Measurements from ENCODE around the gene MST1. TPM values are rescaled to one million over a fixed set of nuclear protein-coding genes. Genes with fewer than 3 reads are reported as not detected.
A peak's percentile ranks its signal among the peaks of the same experiment; 100 is the strongest.

Gene MST1
- total and polyA plus RNA-seq, 9 of the 15 experiments (the other 6 are each of a cell fraction or from before 2014, with no cell fraction given) = 0.08 to 1.8 (median 0.40) TPM

GRCh38 chr3:49639551-49639950, 49.7 kb downstream of the MST1 start:
- Histone ChIP-seq H3K79me2 (ENCODE audit: control insufficient read depth, insufficient read depth, low read length) (no peaks in the 10 kb centered on the region), H3K4me3 (no peak overlapping the region), H4K20me1 (replicated peaks; ENCODE audit: control insufficient read depth, insufficient read depth, low read length) (no peaks in the 10 kb centered on the region), H3K27ac (ENCODE audit: extremely low read depth, low read depth, low read length) (no peak overlapping the region), H3K27me3 (ENCODE audit: control insufficient read depth in 2 of 2, insufficient read depth in 2 of 2, low read length in 2 of 2) (no peaks in the 10 kb centered on the region), H3K4me2 (ENCODE audit: insufficient read depth, low read length) (no peak overlapping the region), H3K36me3 (ENCODE audit: control insufficient read depth, insufficient read depth, low read length) (no peaks in the 10 kb centered on the region), H3K4me1 (replicated peaks in 1 of 2; ENCODE audit: control insufficient read depth in 2 of 2, insufficient read depth in 2 of 2, low read length in 2 of 2) (peaks cover 13 to 22% of the 10 kb centered on the region in 2 experiments; a peak in 3 of 5 replicates), H2AFZ (ENCODE audit: low read depth, low read length) (no peak overlapping the region), H3K9me3 (replicated peaks; ENCODE audit: control insufficient read depth, insufficient read depth, low read depth, low read length) (no peaks in the 10 kb centered on the region), H3K9ac (ENCODE audit: insufficient read depth in 1 of 2, low read depth in 2 of 2, low read length in 2 of 2) (no peak overlapping the region), H3K9me1 (ENCODE audit: control insufficient read depth, insufficient read depth, low read length) (no peaks in the 10 kb centered on the region)
- TF ChIP-seq SRSF9 (IDR thresholded peaks at IDR 0.05; ENCODE audit: borderline replicate concordance, low read depth, low read length) (no peak), GATAD2A (IDR thresholded peaks at IDR 0.05) (no peak)
- DNase-seq (ENCODE audit: extremely low read depth in 1 of 4, low spot score in 3 of 4) (no peak), FAIRE-seq (no peak), ATAC-seq (no peak)
- no TSS peak for BruUV-seq (replicated peaks)
- ChIA-PET CTCF (ENCODE audit: low intra/inter-chr PET ratio) (no interaction called here), POLR2A (no interaction called here)
- intact Hi-C loops (cut with micrococcal nuclease) = no loop called here
- WGBS (ENCODE audit: insufficient coverage, low coverage, missing lambda C conversion rate) = 73% methylated on average over 1 of the region's 2 CpGs
- in situ Hi-C loops (cut with MboI) = no loop called here

GRCh38 chr3:49638445-49638844, 50.8 kb downstream of the MST1 start:
- no peaks in the 10 kb centered on the region for H3K36me3 ChIP-seq (ENCODE audit: control insufficient read depth, insufficient read depth, low read length)
- H3K9me3 ChIP-seq (replicated peaks; ENCODE audit: control insufficient read depth, insufficient read depth, low read depth, low read length) = no peaks in the 10 kb centered on the region
- no peak overlapping the region for H3K4me3 ChIP-seq
- no peaks in the 10 kb centered on the region for H3K27me3 ChIP-seq (ENCODE audit: control insufficient read depth in 2 of 2, insufficient read depth in 2 of 2, low read length in 2 of 2)
- ChIA-PET CTCF (ENCODE audit: low intra/inter-chr PET ratio) (no interaction called here), POLR2A (interaction anchor here (0.7 kb wide), 2 partner anchors 10 to 133 kb away, joined by 3 to 4 read pairs; no protein-coding TSS in a partner anchor)
- peaks cover 13 to 22% of the 10 kb centered on the region in 2 experiments; a peak in 3 of 5 replicates for H3K4me1 ChIP-seq (replicated peaks in 1 of 2; ENCODE audit: control insufficient read depth in 2 of 2, insufficient read depth in 2 of 2, low read length in 2 of 2)
- H2AFZ ChIP-seq (ENCODE audit: low read depth, low read length) = peak overlapping the region; percentile 51
- DNase-seq (ENCODE audit: extremely low read depth in 1 of 4, low spot score in 3 of 4) = peak; percentile 76 to 91 (median 79)
- no TSS peak for BruUV-seq (replicated peaks)
- H4K20me1 ChIP-seq (replicated peaks; ENCODE audit: control insufficient read depth, insufficient read depth, low read length) = no peaks in the 10 kb centered on the region
- in situ Hi-C loops (cut with MboI) (no loop called here), intact Hi-C loops (cut with micrococcal nuclease) (no loop called here)
- H3K9me1 ChIP-seq (ENCODE audit: control insufficient read depth, insufficient read depth, low read length) = no peaks in the 10 kb centered on the region
- WGBS (ENCODE audit: insufficient coverage, low coverage, missing lambda C conversion rate) = 0% methylated on average over 6 of the region's 8 CpGs
- peak overlapping the region in 1 of 2 experiments; percentile 64; a peak in 1 of 4 replicates for H3K9ac ChIP-seq (ENCODE audit: insufficient read depth in 1 of 2, low read depth in 2 of 2, low read length in 2 of 2)
- ATAC-seq = peak; percentile 99
- H3K79me2 ChIP-seq (ENCODE audit: control insufficient read depth, insufficient read depth, low read length) = no peaks in the 10 kb centered on the region
- peak overlapping the region; percentile 62 for H3K4me2 ChIP-seq (ENCODE audit: insufficient read depth, low read length)
- peak overlapping the region; percentile 36; the same call in 1 of the 3 replicates for H3K27ac ChIP-seq (ENCODE audit: extremely low read depth, low read depth, low read length)
- peak; percentile 96 for FAIRE-seq
- TF ChIP-seq FOS (IDR thresholded peaks at IDR 0.05; ENCODE audit: extremely low read depth, insufficient read length) (peak; percentile 34), MAX (CRISPR knock-in tag; IDR thresholded peaks at IDR 0.05) (peak; percentile 48), MAZ (CRISPR knock-in tag; conservative IDR thresholded peaks at IDR 0.05 in 1 of 2, IDR thresholded peaks at IDR 0.05 in 1 of 2) (peak; percentile 34 to 62; a peak in 2 of 4 replicates), TBL1XR1 (IDR thresholded peaks at IDR 0.05; ENCODE audit: low read length in 2 of 2) (0 out of 4 replicates have a peak, but pooled peaks of 1 of the 2 experiments have one; percentile 39), REST (IDR thresholded peaks at IDR 0.05; ENCODE audit: borderline replicate concordance) (peak; percentile 13; the same call in 1 of the 2 replicates), REST (CRISPR knock-in tag; IDR thresholded peaks at IDR 0.05; ENCODE audit: low read depth) (no peak)
